Thoracic aorta (tissue), 2 donors: ENCODE results near the gene MMP8. TPM values are rescaled to one million over a fixed set of nuclear protein-coding genes. Genes with fewer than 3 reads are reported as not detected.

Experiments used
- ATAC-seq: fragments of 150-250 bp; one replicate; pipeline ENCODE4 v1.8.0; 2017; ENCODE audit warnings: low read depth; ENCODE audit not compliant: insufficient number of reproducible peaks, low FRiP score
- DNase-seq: peaks from one replicate; pipeline ENCODE4 v3.0.0-alpha.2; 2020; ENCODE audit warnings: low spot score
- H3K27ac ChIP-seq, 2 donors: fragments of 200-600 bp; sonication (generic); 1 replicate in 1 of 2; 2 replicates in 1 of 2; pipeline ENCODE4 v1.5.1; 2016; ENCODE audit warnings: mild to moderate bottlenecking in 2 of 2, moderate library complexity in 2 of 2
- H3K27me3 ChIP-seq: fragments of 200-600 bp; sonication (generic); replicated peaks from 2 replicates; pipeline ENCODE4 v1.6.0; 2016; ENCODE audit warnings: mild to moderate bottlenecking; ENCODE audit not compliant: insufficient read depth
- H3K36me3 ChIP-seq: fragments of 200-600 bp; sonication (generic); one replicate; pipeline ENCODE4 v1.5.1; 2016
- H3K4me1 ChIP-seq, 2 donors: fragments of 200-600 bp; sonication (generic); 1 replicate in 1 of 2; 2 replicates in 1 of 2; pipeline versions ENCODE4 v1.5.1 to v1.6.0; 2016; ENCODE audit warnings: low read depth in 2 of 2, mild to moderate bottlenecking in 1 of 2; ENCODE audit not compliant: control insufficient read depth in 1 of 2
- H3K4me3 ChIP-seq: fragments of 200-600 bp; sonication (generic); 2 replicates; pipeline ENCODE4 v1.5.1; 2016; ENCODE audit warnings: mild to moderate bottlenecking
- H3K9me3 ChIP-seq: fragments of 200-600 bp; sonication (generic); 2 replicates; pipeline ENCODE4 v1.5.1; 2016
- total RNA-seq, 2 donors: library from RNA; depleted of rRNA; stranded (reverse); fragments of >200 nt; gene quantifications; one replicate each; pipeline versions ENCODE4 v1.1.0 to v1.2.3, GENCODE V29; 2016
- TF ChIP-seq, protein P1 (sequence below): fragments of 200-600 bp; sonication (generic); IDR thresholded peaks from one replicate; pipeline ENCODE4 v1.5.1; 2019; ENCODE audit warnings: antibody characterized with exemption

Gene MMP8
- total RNA-seq, 2 donors from 2014 or later = not detected

DNA sequence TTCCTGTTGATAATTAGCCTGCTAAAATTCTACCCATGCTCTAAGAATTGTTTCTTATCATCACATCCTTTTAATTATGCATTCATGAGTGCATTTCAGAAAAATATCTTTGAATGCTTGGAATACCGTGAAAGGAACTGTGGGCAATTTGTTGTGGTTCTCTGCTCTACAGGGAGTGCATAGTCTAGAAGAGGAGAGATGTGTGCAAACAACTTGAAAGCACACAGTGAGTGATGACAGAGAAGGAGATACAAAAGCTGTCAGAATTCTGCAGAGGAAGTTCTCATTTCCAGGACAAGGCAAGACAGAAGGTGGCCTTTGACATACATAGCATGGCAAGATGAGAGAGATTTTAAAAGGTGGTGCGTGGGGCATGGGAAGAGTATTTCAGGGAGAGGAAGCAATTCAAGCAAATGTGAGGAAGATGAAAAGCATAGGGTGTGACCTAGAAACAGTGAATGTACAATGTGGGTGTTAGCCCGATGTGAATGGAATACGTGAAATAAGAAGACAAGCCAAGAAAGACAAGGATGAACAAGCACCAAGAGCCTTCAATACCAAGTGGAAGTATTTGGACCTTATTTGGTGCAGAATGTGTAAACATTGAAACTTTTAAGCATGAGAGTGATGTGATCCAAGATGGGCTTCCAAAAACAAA is 5.0 kb downstream of the MMP8 start:
- Histone ChIP-seq H3K4me1 (no peaks in the 10 kb centered on the region), H3K4me3 (no peak overlapping the region), H3K27ac (no peak overlapping the region), H3K27me3 (no peaks in the 10 kb centered on the region), H3K36me3 (no peaks in the 10 kb centered on the region), H3K9me3 (no peaks in the 10 kb centered on the region)
- no peak for ATAC-seq
- DNase-seq = no peak
- TF ChIP-seq, protein P1, sequence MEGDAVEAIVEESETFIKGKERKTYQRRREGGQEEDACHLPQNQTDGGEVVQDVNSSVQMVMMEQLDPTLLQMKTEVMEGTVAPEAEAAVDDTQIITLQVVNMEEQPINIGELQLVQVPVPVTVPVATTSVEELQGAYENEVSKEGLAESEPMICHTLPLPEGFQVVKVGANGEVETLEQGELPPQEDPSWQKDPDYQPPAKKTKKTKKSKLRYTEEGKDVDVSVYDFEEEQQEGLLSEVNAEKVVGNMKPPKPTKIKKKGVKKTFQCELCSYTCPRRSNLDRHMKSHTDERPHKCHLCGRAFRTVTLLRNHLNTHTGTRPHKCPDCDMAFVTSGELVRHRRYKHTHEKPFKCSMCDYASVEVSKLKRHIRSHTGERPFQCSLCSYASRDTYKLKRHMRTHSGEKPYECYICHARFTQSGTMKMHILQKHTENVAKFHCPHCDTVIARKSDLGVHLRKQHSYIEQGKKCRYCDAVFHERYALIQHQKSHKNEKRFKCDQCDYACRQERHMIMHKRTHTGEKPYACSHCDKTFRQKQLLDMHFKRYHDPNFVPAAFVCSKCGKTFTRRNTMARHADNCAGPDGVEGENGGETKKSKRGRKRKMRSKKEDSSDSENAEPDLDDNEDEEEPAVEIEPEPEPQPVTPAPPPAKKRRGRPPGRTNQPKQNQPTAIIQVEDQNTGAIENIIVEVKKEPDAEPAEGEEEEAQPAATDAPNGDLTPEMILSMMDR = no peak

DNA sequence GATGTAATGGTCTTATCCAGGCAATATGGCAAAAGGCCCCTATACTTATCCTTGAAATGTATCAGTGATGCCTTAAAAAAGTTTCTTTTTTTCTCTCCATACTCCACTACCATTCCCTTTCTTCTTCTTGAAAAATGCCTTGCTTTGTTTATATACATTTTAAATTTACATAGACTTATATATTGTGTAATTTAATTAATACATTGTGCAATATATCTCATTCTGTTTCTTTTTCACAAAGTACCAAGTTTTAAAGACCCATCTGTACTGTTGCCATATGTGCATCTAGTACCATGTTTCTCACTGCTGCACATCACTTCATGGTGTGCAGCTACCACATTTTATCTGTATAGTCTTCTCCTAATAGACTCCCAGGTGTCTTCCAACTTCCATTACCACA is 7.5 kb downstream of the MMP8 start:
- TF ChIP-seq, protein P1 = no peak
- DNase-seq (no peak), ATAC-seq (no peak)
- Histone ChIP-seq H3K27ac (no peak overlapping the region), H3K27me3 (no peaks in the 10 kb centered on the region), H3K9me3 (no peaks in the 10 kb centered on the region), H3K36me3 (no peaks in the 10 kb centered on the region), H3K4me1 (no peaks in the 10 kb centered on the region), H3K4me3 (no peak overlapping the region)

DNA sequence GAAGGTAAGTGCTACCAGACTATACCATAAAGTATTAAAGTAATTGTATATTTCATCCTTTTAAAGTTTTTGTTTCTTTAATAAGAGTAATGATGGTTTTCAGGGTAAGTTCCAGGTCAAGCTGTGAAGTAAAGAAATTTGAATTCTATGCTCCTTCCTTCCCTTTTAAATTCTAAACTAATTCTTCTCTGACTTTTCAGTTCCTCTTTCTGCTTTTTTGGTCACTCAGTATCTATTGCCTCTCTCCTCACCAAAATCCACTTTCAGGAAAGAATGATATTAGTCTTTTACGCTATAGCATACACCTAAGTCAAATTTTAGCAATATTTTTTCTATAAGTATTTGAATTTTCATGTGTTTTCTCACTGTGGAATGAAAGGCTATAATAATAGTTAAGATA is 8.2 kb downstream of the MMP8 start:
- no peaks in the 10 kb centered on the region for H3K4me1 ChIP-seq
- ATAC-seq (no peak), DNase-seq (no peak)
- H3K36me3 ChIP-seq = no peaks in the 10 kb centered on the region
- H3K4me3 ChIP-seq = no peak overlapping the region
- no peak overlapping the region for H3K27ac ChIP-seq
- no peaks in the 10 kb centered on the region for H3K9me3 ChIP-seq
- TF ChIP-seq, protein P1 = no peak
- no peaks in the 10 kb centered on the region for H3K27me3 ChIP-seq

DNA sequence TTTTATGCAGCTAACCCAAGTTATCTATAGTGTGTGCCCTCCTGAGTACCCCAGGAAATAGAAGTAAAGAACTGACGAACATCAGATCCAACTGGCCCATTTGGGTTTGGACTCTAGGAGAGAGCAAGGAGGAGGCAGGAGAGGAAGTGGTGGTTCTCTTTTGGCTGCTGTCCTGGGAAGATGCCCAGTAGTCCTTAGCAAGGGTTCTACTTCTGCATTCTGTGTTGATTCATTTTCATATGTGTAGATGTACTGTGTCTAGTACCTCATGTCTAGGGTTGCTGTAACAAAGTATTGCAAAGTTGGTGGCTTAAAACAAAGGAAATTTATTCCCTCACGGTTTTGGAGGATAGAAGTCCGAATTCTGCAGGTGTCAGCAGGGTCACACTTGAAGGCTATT is 12.6 kb downstream of the MMP8 start:
- TF ChIP-seq, protein P1 = no peak

DNA sequence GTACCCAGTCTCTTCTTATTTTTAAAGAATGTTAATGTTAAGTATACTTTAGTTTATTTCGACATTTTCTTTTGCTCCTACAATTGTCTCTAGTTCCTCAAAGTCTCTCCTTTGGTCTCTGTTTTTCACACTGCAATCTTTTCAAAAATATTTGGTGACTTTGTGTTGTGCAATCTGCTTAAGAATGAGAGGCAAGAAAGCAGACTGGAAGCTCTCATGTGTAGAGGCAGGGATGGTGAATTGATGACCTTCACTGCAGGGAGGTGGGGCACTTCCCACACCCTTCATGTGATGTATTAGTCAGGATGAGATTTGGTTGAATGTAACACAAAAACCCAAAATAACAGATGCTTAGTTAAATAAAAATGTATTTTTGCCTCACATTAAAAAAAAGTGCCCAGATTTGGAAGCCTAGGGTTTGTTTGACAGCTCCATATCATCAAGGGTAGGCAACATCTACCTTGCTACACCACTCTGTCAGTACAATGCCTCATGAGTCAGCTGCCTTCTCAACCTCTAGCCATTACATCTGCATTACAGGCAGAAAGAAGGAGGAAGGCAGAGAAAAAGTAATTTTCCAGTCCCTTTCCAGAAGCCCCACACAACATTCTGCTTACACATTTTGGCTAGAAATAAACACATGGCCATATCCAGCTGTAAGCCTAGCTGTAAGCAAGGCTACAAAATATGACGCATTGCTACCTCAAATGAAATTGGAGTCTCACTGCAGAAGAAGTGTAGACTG is 15.4 kb downstream of the MMP8 start:
- no peaks in the 10 kb centered on the region for H3K27me3 ChIP-seq
- no peak overlapping the region for H3K27ac ChIP-seq
- DNase-seq = no peak
- H3K36me3 ChIP-seq = no peaks in the 10 kb centered on the region
- no peaks in the 10 kb centered on the region for H3K9me3 ChIP-seq
- TF ChIP-seq, protein P1 = no peak
- ATAC-seq = no peak
- no peak overlapping the region for H3K4me3 ChIP-seq
- H3K4me1 ChIP-seq = no peaks in the 10 kb centered on the region

More for the DNA sequence above, 12.6 kb downstream of the MMP8 start:
- no peak for DNase-seq
- H3K27me3 ChIP-seq = no peaks in the 10 kb centered on the region
- no peaks in the 10 kb centered on the region for H3K4me1 ChIP-seq
- H3K4me3 ChIP-seq = no peak overlapping the region
- H3K36me3 ChIP-seq = no peaks in the 10 kb centered on the region
- H3K27ac ChIP-seq = no peak overlapping the region
- ATAC-seq = no peak
- H3K9me3 ChIP-seq = no peaks in the 10 kb centered on the region
